Measurements from ENCODE around the gene PFDN1. TPM values are rescaled to one million over a fixed set of nuclear protein-coding genes. Genes with fewer than 3 reads are reported as not detected.

The PFDN1 gene
- polyA plus RNA-seq, 2 donors: 65.4 to 67.6 TPM

GRCh38 chr5:140303966-140304365 lies 1.1 kb upstream of the PFDN1 start:
- 88 to 90% methylated on average over 15 of the region's 15 CpGs for WGBS, 2 donors
- H3K4me3 ChIP-seq (ENCODE audit: low read depth in 1 of 2, low read length in 2 of 2): no peak overlapping the region
- no peaks in the 10 kb centered on the region for H3K27me3 ChIP-seq (ENCODE audit: control insufficient read depth in 1 of 2, insufficient read depth in 2 of 2, low read length in 2 of 2)

GRCh38 chr5:140301136-140301535 lies 1.8 kb downstream of the PFDN1 start:
- 91 to 97% methylated on average over 1 of the region's 1 CpG for WGBS, 2 donors
- Histone ChIP-seq H3K4me1 (ENCODE audit: control insufficient read depth in 2 of 2, insufficient read depth in 2 of 2, low read length in 1 of 2) (no peaks in the 10 kb centered on the region), H3K36me3 (ENCODE audit: control insufficient read depth in 2 of 2, insufficient read depth in 2 of 2, low read length in 1 of 2) (no peaks in the 10 kb centered on the region)

More at GRCh38 chr5:140303966-140304365, 1.1 kb upstream of the PFDN1 start:
- Histone ChIP-seq H3K9me3 (ENCODE audit: control insufficient read depth in 2 of 2, insufficient read depth in 1 of 2, low read depth in 1 of 2, low read length in 1 of 2) (no peaks in the 10 kb centered on the region), H3K4me1 (ENCODE audit: control insufficient read depth in 2 of 2, insufficient read depth in 2 of 2, low read length in 1 of 2) (no peaks in the 10 kb centered on the region), H3K27ac (ENCODE audit: low read depth in 2 of 2, low read length in 1 of 2) (no peak overlapping the region), H3K36me3 (ENCODE audit: control insufficient read depth in 2 of 2, insufficient read depth in 2 of 2, low read length in 1 of 2) (no peaks in the 10 kb centered on the region)

GRCh38 chr5:140299056-140299455 lies 3.8 kb downstream of the PFDN1 start:
- Histone ChIP-seq H3K36me3 (ENCODE audit: control insufficient read depth in 2 of 2, insufficient read depth in 2 of 2, low read length in 1 of 2) (no peaks in the 10 kb centered on the region), H3K4me3 (ENCODE audit: low read depth in 1 of 2, low read length in 2 of 2) (no peak overlapping the region), H3K27me3 (ENCODE audit: control insufficient read depth in 1 of 2, insufficient read depth in 2 of 2, low read length in 2 of 2) (no peaks in the 10 kb centered on the region), H3K9me3 (ENCODE audit: control insufficient read depth in 2 of 2, insufficient read depth in 1 of 2, low read depth in 1 of 2, low read length in 1 of 2) (no peaks in the 10 kb centered on the region), H3K4me1 (ENCODE audit: control insufficient read depth in 2 of 2, insufficient read depth in 2 of 2, low read length in 1 of 2) (no peaks in the 10 kb centered on the region), H3K27ac (ENCODE audit: low read depth in 2 of 2, low read length in 1 of 2) (no peak overlapping the region)
- WGBS, 2 donors: 92% methylated on average over 5 of the region's 5 CpGs

More at GRCh38 chr5:140301136-140301535, 1.8 kb downstream of the PFDN1 start:
- Histone ChIP-seq H3K27ac (ENCODE audit: low read depth in 2 of 2, low read length in 1 of 2) (no peak overlapping the region), H3K27me3 (ENCODE audit: control insufficient read depth in 1 of 2, insufficient read depth in 2 of 2, low read length in 2 of 2) (no peaks in the 10 kb centered on the region), H3K9me3 (ENCODE audit: control insufficient read depth in 2 of 2, insufficient read depth in 1 of 2, low read depth in 1 of 2, low read length in 1 of 2) (no peaks in the 10 kb centered on the region), H3K4me3 (ENCODE audit: low read depth in 1 of 2, low read length in 2 of 2) (no peak overlapping the region)

- Histone ChIP-seq H3K4me3 (ENCODE audit: low read depth in 1 of 2, low read length in 2 of 2) (no peak overlapping the region), H3K27ac (ENCODE audit: low read depth in 2 of 2, low read length in 1 of 2) (no peak overlapping the region), H3K4me1 (ENCODE audit: control insufficient read depth in 2 of 2, insufficient read depth in 2 of 2, low read length in 1 of 2) (no peaks in the 10 kb centered on the region), H3K36me3 (ENCODE audit: control insufficient read depth in 2 of 2, insufficient read depth in 2 of 2, low read length in 1 of 2) (no peaks in the 10 kb centered on the region), H3K9me3 (ENCODE audit: control insufficient read depth in 2 of 2, insufficient read depth in 1 of 2, low read depth in 1 of 2, low read length in 1 of 2) (no peaks in the 10 kb centered on the region), H3K27me3 (ENCODE audit: control insufficient read depth in 1 of 2, insufficient read depth in 2 of 2, low read length in 2 of 2) (no peaks in the 10 kb centered on the region)
- 63 to 73% methylated on average over 1 of the region's 1 CpG for WGBS, 2 donors
Observed at GRCh38 chr5:140298183-140298601, 4.7 kb downstream of the PFDN1 start.

GRCh38 chr5:140297283-140297682 lies 5.6 kb downstream of the PFDN1 start:
- H3K27me3 ChIP-seq (ENCODE audit: control insufficient read depth in 1 of 2, insufficient read depth in 2 of 2, low read length in 2 of 2): no peaks in the 10 kb centered on the region
- H3K4me1 ChIP-seq (ENCODE audit: control insufficient read depth in 2 of 2, insufficient read depth in 2 of 2, low read length in 1 of 2): no peaks in the 10 kb centered on the region
- no peak overlapping the region for H3K27ac ChIP-seq (ENCODE audit: low read depth in 2 of 2, low read length in 1 of 2)
- no peaks in the 10 kb centered on the region for H3K36me3 ChIP-seq (ENCODE audit: control insufficient read depth in 2 of 2, insufficient read depth in 2 of 2, low read length in 1 of 2)
- no peak overlapping the region for H3K4me3 ChIP-seq (ENCODE audit: low read depth in 1 of 2, low read length in 2 of 2)
- no peaks in the 10 kb centered on the region for H3K9me3 ChIP-seq (ENCODE audit: control insufficient read depth in 2 of 2, insufficient read depth in 1 of 2, low read depth in 1 of 2, low read length in 1 of 2)
- 73 to 74% methylated on average over 5 of the region's 5 CpGs for WGBS, 2 donors

- no peaks in the 10 kb centered on the region for H3K27me3 ChIP-seq (ENCODE audit: control insufficient read depth in 1 of 2, insufficient read depth in 2 of 2, low read length in 2 of 2)
- 74 to 79% methylated on average over 3 of the region's 3 CpGs for WGBS, 2 donors
- no peaks in the 10 kb centered on the region for H3K36me3 ChIP-seq (ENCODE audit: control insufficient read depth in 2 of 2, insufficient read depth in 2 of 2, low read length in 1 of 2)
- no peaks in the 10 kb centered on the region for H3K4me1 ChIP-seq (ENCODE audit: control insufficient read depth in 2 of 2, insufficient read depth in 2 of 2, low read length in 1 of 2)
- H3K4me3 ChIP-seq (ENCODE audit: low read depth in 1 of 2, low read length in 2 of 2): no peak overlapping the region
- no peak overlapping the region for H3K27ac ChIP-seq (ENCODE audit: low read depth in 2 of 2, low read length in 1 of 2)
- H3K9me3 ChIP-seq (ENCODE audit: control insufficient read depth in 2 of 2, insufficient read depth in 1 of 2, low read depth in 1 of 2, low read length in 1 of 2): no peaks in the 10 kb centered on the region
Observed at GRCh38 chr5:140296289-140296688, 6.6 kb downstream of the PFDN1 start.

GRCh38 chr5:140295414-140295813 lies 7.5 kb downstream of the PFDN1 start:
- H3K9me3 ChIP-seq (ENCODE audit: control insufficient read depth in 2 of 2, insufficient read depth in 1 of 2, low read depth in 1 of 2, low read length in 1 of 2): no peaks in the 10 kb centered on the region
- no peaks in the 10 kb centered on the region for H3K36me3 ChIP-seq (ENCODE audit: control insufficient read depth in 2 of 2, insufficient read depth in 2 of 2, low read length in 1 of 2)
- no peaks in the 10 kb centered on the region for H3K27me3 ChIP-seq (ENCODE audit: control insufficient read depth in 1 of 2, insufficient read depth in 2 of 2, low read length in 2 of 2)
- no peak overlapping the region for H3K27ac ChIP-seq (ENCODE audit: low read depth in 2 of 2, low read length in 1 of 2)
- no peak overlapping the region for H3K4me3 ChIP-seq (ENCODE audit: low read depth in 1 of 2, low read length in 2 of 2)
- WGBS, 2 donors: 13 to 38% methylated on average over 1 of the region's 1 CpG
- H3K4me1 ChIP-seq (ENCODE audit: control insufficient read depth in 2 of 2, insufficient read depth in 2 of 2, low read length in 1 of 2): no peaks in the 10 kb centered on the region

GRCh38 chr5:140294753-140295152 lies 8.1 kb downstream of the PFDN1 start:
- H3K4me1 ChIP-seq (ENCODE audit: control insufficient read depth in 2 of 2, insufficient read depth in 2 of 2, low read length in 1 of 2): no peaks in the 10 kb centered on the region
- no peak overlapping the region for H3K4me3 ChIP-seq (ENCODE audit: low read depth in 1 of 2, low read length in 2 of 2)
- H3K27me3 ChIP-seq (ENCODE audit: control insufficient read depth in 1 of 2, insufficient read depth in 2 of 2, low read length in 2 of 2): no peaks in the 10 kb centered on the region
- no peaks in the 10 kb centered on the region for H3K36me3 ChIP-seq (ENCODE audit: control insufficient read depth in 2 of 2, insufficient read depth in 2 of 2, low read length in 1 of 2)
- no peaks in the 10 kb centered on the region for H3K9me3 ChIP-seq (ENCODE audit: control insufficient read depth in 2 of 2, insufficient read depth in 1 of 2, low read depth in 1 of 2, low read length in 1 of 2)
- no peak overlapping the region for H3K27ac ChIP-seq (ENCODE audit: low read depth in 2 of 2, low read length in 1 of 2)
- WGBS, 2 donors: 74% methylated on average over 2 of the region's 2 CpGs

- H3K36me3 ChIP-seq (ENCODE audit: control insufficient read depth in 2 of 2, insufficient read depth in 2 of 2, low read length in 1 of 2): no peaks in the 10 kb centered on the region
- 67 to 69% methylated on average over 1 of the region's 1 CpG for WGBS, 2 donors
- no peaks in the 10 kb centered on the region for H3K4me1 ChIP-seq (ENCODE audit: control insufficient read depth in 2 of 2, insufficient read depth in 2 of 2, low read length in 1 of 2)
- no peak overlapping the region for H3K4me3 ChIP-seq (ENCODE audit: low read depth in 1 of 2, low read length in 2 of 2)
- H3K9me3 ChIP-seq (ENCODE audit: control insufficient read depth in 2 of 2, insufficient read depth in 1 of 2, low read depth in 1 of 2, low read length in 1 of 2): no peaks in the 10 kb centered on the region
- no peaks in the 10 kb centered on the region for H3K27me3 ChIP-seq (ENCODE audit: control insufficient read depth in 1 of 2, insufficient read depth in 2 of 2, low read length in 2 of 2)
- no peak overlapping the region for H3K27ac ChIP-seq (ENCODE audit: low read depth in 2 of 2, low read length in 1 of 2)
Observed at GRCh38 chr5:140293849-140294100, 9.1 kb downstream of the PFDN1 start.

GRCh38 chr5:140293091-140293848 lies 9.6 kb downstream of the PFDN1 start:
- Histone ChIP-seq H3K4me3 (ENCODE audit: low read depth in 1 of 2, low read length in 2 of 2) (no peak overlapping the region), H3K27ac (ENCODE audit: low read depth in 2 of 2, low read length in 1 of 2) (no peak overlapping the region), H3K9me3 (ENCODE audit: control insufficient read depth in 2 of 2, insufficient read depth in 1 of 2, low read depth in 1 of 2, low read length in 1 of 2) (no peaks in the 10 kb centered on the region), H3K36me3 (ENCODE audit: control insufficient read depth in 2 of 2, insufficient read depth in 2 of 2, low read length in 1 of 2) (no peaks in the 10 kb centered on the region), H3K4me1 (ENCODE audit: control insufficient read depth in 2 of 2, insufficient read depth in 2 of 2, low read length in 1 of 2) (no peaks in the 10 kb centered on the region), H3K27me3 (ENCODE audit: control insufficient read depth in 1 of 2, insufficient read depth in 2 of 2, low read length in 2 of 2) (no peaks in the 10 kb centered on the region)
- 53 to 62% methylated on average over 4 of the region's 4 CpGs for WGBS, 2 donors

Measured in esophagus (tissue), 2 donors.